ENCODE data around the gene ZNF783. TPM values are rescaled to one million over a fixed set of nuclear protein-coding genes. Genes with fewer than 3 reads are reported as not detected.
"Not testable (repeated sequence)": the region's sequence is repeated elsewhere in the genome, so short reads cannot be mapped to it uniquely, and the experiment has no call there.

ZNF783 gene
- total RNA-seq, 1 donor from 2014 or later: 15.3 TPM

DNA sequence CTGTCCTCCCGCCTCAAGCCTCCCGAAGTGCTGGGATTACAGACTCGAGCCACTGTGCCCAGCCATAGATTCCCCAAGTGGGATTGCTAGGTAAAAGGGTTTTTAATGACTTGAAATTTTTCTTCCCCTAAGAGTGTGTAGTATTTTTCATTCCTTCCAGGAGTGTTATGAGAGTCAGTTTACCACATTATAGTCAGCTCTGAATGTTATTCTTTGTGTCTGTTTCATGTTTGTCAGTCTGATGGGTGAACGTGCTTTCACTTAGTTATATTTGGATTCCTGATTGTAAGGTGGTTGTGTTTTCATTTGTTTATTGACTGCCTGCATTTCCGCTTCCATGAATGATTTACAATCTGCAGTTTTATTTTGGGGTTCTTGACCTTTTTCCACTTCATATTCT is 16.3 kb upstream of the ZNF783 start:
- Mint-ChIP-seq H3K36me3 (ENCODE audit: low read depth) (peaks cover 8% of the 10 kb centered on the region), H3K27me3 (ENCODE audit: low read depth) (no peaks in the 10 kb centered on the region), H3K4me1 (peaks cover 2% of the 10 kb centered on the region), H3K27ac (ENCODE audit: unreplicated experiment) (no peak overlapping the region), H3K9me3 (peaks cover 2% of the 10 kb centered on the region), H3K4me3 (no peak overlapping the region)
- no peak for DNase-seq (ENCODE audit: low read depth, low spot score)
- TF ChIP-seq, protein P1, sequence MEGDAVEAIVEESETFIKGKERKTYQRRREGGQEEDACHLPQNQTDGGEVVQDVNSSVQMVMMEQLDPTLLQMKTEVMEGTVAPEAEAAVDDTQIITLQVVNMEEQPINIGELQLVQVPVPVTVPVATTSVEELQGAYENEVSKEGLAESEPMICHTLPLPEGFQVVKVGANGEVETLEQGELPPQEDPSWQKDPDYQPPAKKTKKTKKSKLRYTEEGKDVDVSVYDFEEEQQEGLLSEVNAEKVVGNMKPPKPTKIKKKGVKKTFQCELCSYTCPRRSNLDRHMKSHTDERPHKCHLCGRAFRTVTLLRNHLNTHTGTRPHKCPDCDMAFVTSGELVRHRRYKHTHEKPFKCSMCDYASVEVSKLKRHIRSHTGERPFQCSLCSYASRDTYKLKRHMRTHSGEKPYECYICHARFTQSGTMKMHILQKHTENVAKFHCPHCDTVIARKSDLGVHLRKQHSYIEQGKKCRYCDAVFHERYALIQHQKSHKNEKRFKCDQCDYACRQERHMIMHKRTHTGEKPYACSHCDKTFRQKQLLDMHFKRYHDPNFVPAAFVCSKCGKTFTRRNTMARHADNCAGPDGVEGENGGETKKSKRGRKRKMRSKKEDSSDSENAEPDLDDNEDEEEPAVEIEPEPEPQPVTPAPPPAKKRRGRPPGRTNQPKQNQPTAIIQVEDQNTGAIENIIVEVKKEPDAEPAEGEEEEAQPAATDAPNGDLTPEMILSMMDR (conservative IDR thresholded peaks at IDR 0.05): no peak

GRCh38 chr7:149248777-149249176 is 13.2 kb upstream of the ZNF783 start:
- no peak overlapping the region for H3K4me3 Mint-ChIP-seq
- TF ChIP-seq, protein P1 (conservative IDR thresholded peaks at IDR 0.05): no peak
- peaks cover 2% of the 10 kb centered on the region for H3K36me3 Mint-ChIP-seq (ENCODE audit: low read depth)

GRCh38 chr7:149250151-149250550 is 11.8 kb upstream of the ZNF783 start:
- H3K36me3 Mint-ChIP-seq (ENCODE audit: low read depth); DNase-seq (ENCODE audit: low read depth, low spot score); H3K27me3 Mint-ChIP-seq (ENCODE audit: low read depth); H3K27ac Mint-ChIP-seq (ENCODE audit: unreplicated experiment); H3K9me3 Mint-ChIP-seq; H3K4me3 Mint-ChIP-seq; H3K4me1 Mint-ChIP-seq: not testable (repeated sequence)

More at GRCh38 chr7:149248777-149249176, 13.2 kb upstream of the ZNF783 start:
- no peak for DNase-seq (ENCODE audit: low read depth, low spot score)
- H3K4me1 Mint-ChIP-seq: no peaks in the 10 kb centered on the region
- H3K27ac Mint-ChIP-seq (ENCODE audit: unreplicated experiment): no peak overlapping the region
- no peaks in the 10 kb centered on the region for H3K27me3 Mint-ChIP-seq (ENCODE audit: low read depth)
- no peaks in the 10 kb centered on the region for H3K9me3 Mint-ChIP-seq

- not testable (repeated sequence) for H3K4me1 Mint-ChIP-seq; H3K27ac Mint-ChIP-seq (ENCODE audit: unreplicated experiment); H3K9me3 Mint-ChIP-seq
Observed at GRCh38 chr7:149251518-149251917, 10.5 kb upstream of the ZNF783 start.

GRCh38 chr7:149252378-149252777 is 9.6 kb upstream of the ZNF783 start:
- TF ChIP-seq, protein P1 (conservative IDR thresholded peaks at IDR 0.05): no peak
- H3K27ac Mint-ChIP-seq (ENCODE audit: unreplicated experiment): no peak overlapping the region
- DNase-seq (ENCODE audit: low read depth, low spot score): no peak
- no peaks in the 10 kb centered on the region for H3K9me3 Mint-ChIP-seq
- no peaks in the 10 kb centered on the region for H3K4me1 Mint-ChIP-seq
- no peak overlapping the region for H3K4me3 Mint-ChIP-seq
- peaks cover 2% of the 10 kb centered on the region for H3K36me3 Mint-ChIP-seq (ENCODE audit: low read depth)
- no peaks in the 10 kb centered on the region for H3K27me3 Mint-ChIP-seq (ENCODE audit: low read depth)

More at GRCh38 chr7:149251518-149251917, 10.5 kb upstream of the ZNF783 start:
- H3K36me3 Mint-ChIP-seq (ENCODE audit: low read depth); DNase-seq (ENCODE audit: low read depth, low spot score); H3K4me3 Mint-ChIP-seq; H3K27me3 Mint-ChIP-seq (ENCODE audit: low read depth): not testable (repeated sequence)

DNA sequence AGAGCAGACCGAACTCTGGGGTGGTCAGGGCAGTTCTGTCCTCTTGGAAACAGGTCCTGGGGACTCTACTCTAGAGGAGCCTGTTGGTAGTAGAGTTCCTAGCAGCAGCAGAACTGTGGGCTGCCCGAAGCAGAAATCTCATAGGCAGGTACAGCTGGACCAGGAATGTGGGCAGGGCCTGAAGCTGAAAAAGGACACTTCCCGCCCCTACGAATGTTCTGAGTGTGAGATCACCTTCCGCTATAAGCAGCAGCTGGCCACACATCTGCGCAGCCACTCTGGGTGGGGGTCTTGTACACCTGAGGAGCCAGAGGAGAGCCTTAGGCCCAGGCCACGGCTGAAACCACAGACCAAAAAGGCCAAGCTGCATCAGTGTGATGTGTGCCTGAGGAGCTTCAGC is 8.3 kb upstream of the ZNF783 start:
- Mint-ChIP-seq H3K4me3 (no peak overlapping the region), H3K36me3 (ENCODE audit: low read depth) (peaks cover 2% of the 10 kb centered on the region), H3K27me3 (ENCODE audit: low read depth) (no peaks in the 10 kb centered on the region), H3K27ac (ENCODE audit: unreplicated experiment) (no peak overlapping the region), H3K9me3 (no peaks in the 10 kb centered on the region), H3K4me1 (no peaks in the 10 kb centered on the region)
- no peak for DNase-seq (ENCODE audit: low read depth, low spot score)
- TF ChIP-seq, protein P1 (conservative IDR thresholded peaks at IDR 0.05): no peak

Measured in neural crest cell (in vitro differentiated cells).